NCI-H2107 treated with DMSO at 0.1 percent for 48 hours (cell line): ENCODE measurements around the gene SHC3.

Experiments used
- DNase-seq: peaks from one replicate; lab custom pipeline; 2025; ENCODE audit not compliant: unreplicated experiment; lab: John Stamatoyannopoulos, UW

Gene SHC3

GRCh38 chr9:89006267-89006666 lies 172.4 kb downstream of the SHC3 start:
- DNase-seq = no peak

GRCh38 chr9:89005323-89005722 lies 173.3 kb downstream of the SHC3 start:
- no peak for DNase-seq

GRCh38 chr9:89002987-89003386 lies 175.6 kb downstream of the SHC3 start:
- no peak for DNase-seq

GRCh38 chr9:89001917-89002540 lies 176.6 kb downstream of the SHC3 start:
- DNase-seq = no peak

- peak; percentile 25 for DNase-seq
These were observed 177.4 kb downstream of the SHC3 start for GRCh38 chr9:89000973-89001916.

GRCh38 chr9:89000371-89000781 lies 178.2 kb downstream of the SHC3 start:
- DNase-seq = no peak

GRCh38 chr9:88998911-88999310 lies 179.7 kb downstream of the SHC3 start:
- DNase-seq = no peak

GRCh38 chr9:88998503-88998902 lies 180.1 kb downstream of the SHC3 start:
- no peak for DNase-seq

GRCh38 chr9:88997646-88998045 lies 181.0 kb downstream of the SHC3 start:
- no peak for DNase-seq

- DNase-seq = no peak
These were observed 181.7 kb downstream of the SHC3 start for GRCh38 chr9:88996921-88997235.

- DNase-seq = no peak
These were observed 182.3 kb downstream of the SHC3 start for GRCh38 chr9:88996046-88996920.

GRCh38 chr9:88995627-88996026 lies 183.0 kb downstream of the SHC3 start:
- DNase-seq = no peak

- no peak for DNase-seq
These were observed 183.4 kb downstream of the SHC3 start for GRCh38 chr9:88995200-88995577.

GRCh38 chr9:88994469-88995199 lies 184.0 kb downstream of the SHC3 start:
- DNase-seq = no peak

- DNase-seq = no peak
These were observed 184.7 kb downstream of the SHC3 start for GRCh38 chr9:88993871-88994460.

GRCh38 chr9:88993327-88993726 lies 185.3 kb downstream of the SHC3 start:
- DNase-seq = no peak

GRCh38 chr9:88992556-88992955 lies 186.1 kb downstream of the SHC3 start:
- DNase-seq = no peak

GRCh38 chr9:88991066-88992034 lies 187.3 kb downstream of the SHC3 start, which contains the start of gene S1PR3:
TSS of gene S1PR3 (plus strand) at chr9:88991468. CDS start at chr9:89001201, 9,733 bp downstream.
- DNase-seq = no peak

GRCh38 chr9:88990729-88991065 lies 187.9 kb downstream of the SHC3 start:
- DNase-seq = no peak
